NB4 (cell line): Measurements from ENCODE around the gene OBP2A.

ENCODE experiments used
- MYC ChIP-seq: IDR thresholded peaks from 2 replicates; pipeline ENCODE4 v1.6.1; 2011; ENCODE audit warnings: low read depth, low read length
- POLR2A ChIP-seq: IDR thresholded peaks from 2 replicates; pipeline ENCODE4 v1.6.1; 2011; ENCODE audit warnings: mild to moderate bottlenecking; ENCODE audit not compliant: insufficient read length; ENCODE audit errors: extremely low read depth
- TF ChIP-seq, protein P1 (sequence below): IDR thresholded peaks from one replicate; pipeline ENCODE4 v1.5.1; 2012; ENCODE audit warnings: low read depth, low read length
- TF ChIP-seq, protein P2 (sequence below): IDR thresholded peaks from 2 replicates; pipeline ENCODE4 v1.6.1; 2011; ENCODE audit warnings: low read depth, low read length

DNA sequence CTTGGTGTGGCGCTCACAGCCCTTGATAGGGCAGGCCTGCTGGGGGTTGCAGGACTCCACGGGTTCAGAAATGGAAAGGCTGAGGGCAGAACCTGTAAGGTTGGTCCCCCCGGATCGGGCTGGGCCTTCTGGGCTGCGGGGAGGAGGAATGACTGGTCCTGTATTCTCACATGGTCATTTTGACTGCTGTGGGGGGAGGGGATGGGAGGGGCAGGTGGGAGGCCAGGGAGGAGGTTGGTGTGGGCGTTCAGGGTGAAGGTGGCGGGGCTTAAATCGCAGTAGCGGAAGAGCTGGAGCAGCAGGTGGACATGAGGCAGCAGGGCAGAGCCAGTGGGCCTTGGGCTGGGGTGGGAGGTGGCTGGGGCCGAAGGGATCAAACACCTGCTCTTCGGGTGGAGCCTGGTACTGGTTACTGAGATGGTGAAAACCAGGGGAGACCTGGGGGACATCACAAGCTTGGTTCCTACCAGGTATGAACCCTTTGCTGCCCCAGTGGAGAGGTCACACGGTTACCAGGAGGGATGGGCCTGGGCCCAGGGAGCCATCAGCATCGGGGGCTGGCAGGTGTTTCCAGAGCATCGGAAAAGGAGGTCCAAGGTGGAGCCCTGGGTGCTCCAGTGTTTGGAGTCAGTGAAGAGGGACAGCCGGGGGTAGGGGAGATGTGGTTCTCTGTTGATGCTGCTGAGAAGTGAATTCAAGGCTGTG is 43.6 kb upstream of the OBP2A start:
- TF ChIP-seq, protein P1, sequence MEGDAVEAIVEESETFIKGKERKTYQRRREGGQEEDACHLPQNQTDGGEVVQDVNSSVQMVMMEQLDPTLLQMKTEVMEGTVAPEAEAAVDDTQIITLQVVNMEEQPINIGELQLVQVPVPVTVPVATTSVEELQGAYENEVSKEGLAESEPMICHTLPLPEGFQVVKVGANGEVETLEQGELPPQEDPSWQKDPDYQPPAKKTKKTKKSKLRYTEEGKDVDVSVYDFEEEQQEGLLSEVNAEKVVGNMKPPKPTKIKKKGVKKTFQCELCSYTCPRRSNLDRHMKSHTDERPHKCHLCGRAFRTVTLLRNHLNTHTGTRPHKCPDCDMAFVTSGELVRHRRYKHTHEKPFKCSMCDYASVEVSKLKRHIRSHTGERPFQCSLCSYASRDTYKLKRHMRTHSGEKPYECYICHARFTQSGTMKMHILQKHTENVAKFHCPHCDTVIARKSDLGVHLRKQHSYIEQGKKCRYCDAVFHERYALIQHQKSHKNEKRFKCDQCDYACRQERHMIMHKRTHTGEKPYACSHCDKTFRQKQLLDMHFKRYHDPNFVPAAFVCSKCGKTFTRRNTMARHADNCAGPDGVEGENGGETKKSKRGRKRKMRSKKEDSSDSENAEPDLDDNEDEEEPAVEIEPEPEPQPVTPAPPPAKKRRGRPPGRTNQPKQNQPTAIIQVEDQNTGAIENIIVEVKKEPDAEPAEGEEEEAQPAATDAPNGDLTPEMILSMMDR: no peak
- TF ChIP-seq POLR2A (no peak), MYC (no peak)
- TF ChIP-seq, protein P2, sequence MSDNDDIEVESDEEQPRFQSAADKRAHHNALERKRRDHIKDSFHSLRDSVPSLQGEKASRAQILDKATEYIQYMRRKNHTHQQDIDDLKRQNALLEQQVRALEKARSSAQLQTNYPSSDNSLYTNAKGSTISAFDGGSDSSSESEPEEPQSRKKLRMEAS: no peak
